HL-60 (cell line): ENCODE measurements around the gene LIPI.

Source experiments
- GABPA ChIP-seq: IDR thresholded peaks from 2 replicates; pipeline ENCODE4 v1.6.1; 2012; ENCODE audit warnings: low read depth
- POLR2AphosphoS5 ChIP-seq: IDR thresholded peaks from 2 replicates; pipeline ENCODE4 v1.6.1; 2012; ENCODE audit warnings: low read depth
- TF ChIP-seq, protein P1 (sequence below): IDR thresholded peaks from one replicate; pipeline ENCODE4 v1.5.1; 2011; ENCODE audit warnings: low read length, control low read depth, inconsistent platforms; ENCODE audit not compliant: insufficient read depth
- TF ChIP-seq, protein P2 (sequence below): IDR thresholded peaks from 2 replicates; pipeline ENCODE4 v1.6.1; 2012; ENCODE audit warnings: low read depth; ENCODE audit not compliant: insufficient replicate concordance

DNA sequence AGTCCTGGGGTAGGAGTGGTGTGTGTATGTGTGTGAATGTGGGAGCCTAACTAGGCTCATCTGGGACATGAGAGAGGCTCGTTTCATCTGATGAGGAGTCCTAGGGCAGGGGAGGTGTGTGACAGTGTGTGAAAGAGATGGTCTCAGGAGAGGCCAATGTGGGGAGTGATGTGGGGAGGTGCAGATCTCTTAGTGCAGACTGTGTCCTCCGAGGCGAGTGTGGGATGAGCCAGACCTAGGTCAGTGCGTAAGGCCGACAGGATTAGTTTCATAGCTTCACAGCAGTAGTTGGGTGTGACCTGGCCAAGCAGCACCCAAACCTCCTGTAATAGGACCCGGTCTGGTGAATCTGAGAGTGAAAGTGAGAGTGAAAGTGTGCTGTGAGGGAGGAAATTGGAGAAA, 94.7 kb downstream of the LIPI start:
- TF ChIP-seq, protein P1, sequence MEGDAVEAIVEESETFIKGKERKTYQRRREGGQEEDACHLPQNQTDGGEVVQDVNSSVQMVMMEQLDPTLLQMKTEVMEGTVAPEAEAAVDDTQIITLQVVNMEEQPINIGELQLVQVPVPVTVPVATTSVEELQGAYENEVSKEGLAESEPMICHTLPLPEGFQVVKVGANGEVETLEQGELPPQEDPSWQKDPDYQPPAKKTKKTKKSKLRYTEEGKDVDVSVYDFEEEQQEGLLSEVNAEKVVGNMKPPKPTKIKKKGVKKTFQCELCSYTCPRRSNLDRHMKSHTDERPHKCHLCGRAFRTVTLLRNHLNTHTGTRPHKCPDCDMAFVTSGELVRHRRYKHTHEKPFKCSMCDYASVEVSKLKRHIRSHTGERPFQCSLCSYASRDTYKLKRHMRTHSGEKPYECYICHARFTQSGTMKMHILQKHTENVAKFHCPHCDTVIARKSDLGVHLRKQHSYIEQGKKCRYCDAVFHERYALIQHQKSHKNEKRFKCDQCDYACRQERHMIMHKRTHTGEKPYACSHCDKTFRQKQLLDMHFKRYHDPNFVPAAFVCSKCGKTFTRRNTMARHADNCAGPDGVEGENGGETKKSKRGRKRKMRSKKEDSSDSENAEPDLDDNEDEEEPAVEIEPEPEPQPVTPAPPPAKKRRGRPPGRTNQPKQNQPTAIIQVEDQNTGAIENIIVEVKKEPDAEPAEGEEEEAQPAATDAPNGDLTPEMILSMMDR, result no peak
- no peak for TF ChIP-seq POLR2AphosphoS5
- TF ChIP-seq, protein P2, sequence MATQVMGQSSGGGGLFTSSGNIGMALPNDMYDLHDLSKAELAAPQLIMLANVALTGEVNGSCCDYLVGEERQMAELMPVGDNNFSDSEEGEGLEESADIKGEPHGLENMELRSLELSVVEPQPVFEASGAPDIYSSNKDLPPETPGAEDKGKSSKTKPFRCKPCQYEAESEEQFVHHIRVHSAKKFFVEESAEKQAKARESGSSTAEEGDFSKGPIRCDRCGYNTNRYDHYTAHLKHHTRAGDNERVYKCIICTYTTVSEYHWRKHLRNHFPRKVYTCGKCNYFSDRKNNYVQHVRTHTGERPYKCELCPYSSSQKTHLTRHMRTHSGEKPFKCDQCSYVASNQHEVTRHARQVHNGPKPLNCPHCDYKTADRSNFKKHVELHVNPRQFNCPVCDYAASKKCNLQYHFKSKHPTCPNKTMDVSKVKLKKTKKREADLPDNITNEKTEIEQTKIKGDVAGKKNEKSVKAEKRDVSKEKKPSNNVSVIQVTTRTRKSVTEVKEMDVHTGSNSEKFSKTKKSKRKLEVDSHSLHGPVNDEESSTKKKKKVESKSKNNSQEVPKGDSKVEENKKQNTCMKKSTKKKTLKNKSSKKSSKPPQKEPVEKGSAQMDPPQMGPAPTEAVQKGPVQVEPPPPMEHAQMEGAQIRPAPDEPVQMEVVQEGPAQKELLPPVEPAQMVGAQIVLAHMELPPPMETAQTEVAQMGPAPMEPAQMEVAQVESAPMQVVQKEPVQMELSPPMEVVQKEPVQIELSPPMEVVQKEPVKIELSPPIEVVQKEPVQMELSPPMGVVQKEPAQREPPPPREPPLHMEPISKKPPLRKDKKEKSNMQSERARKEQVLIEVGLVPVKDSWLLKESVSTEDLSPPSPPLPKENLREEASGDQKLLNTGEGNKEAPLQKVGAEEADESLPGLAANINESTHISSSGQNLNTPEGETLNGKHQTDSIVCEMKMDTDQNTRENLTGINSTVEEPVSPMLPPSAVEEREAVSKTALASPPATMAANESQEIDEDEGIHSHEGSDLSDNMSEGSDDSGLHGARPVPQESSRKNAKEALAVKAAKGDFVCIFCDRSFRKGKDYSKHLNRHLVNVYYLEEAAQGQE, result no peak
- TF ChIP-seq GABPA, result no peak
